Measurements from ENCODE around the gene NNT.
"Not testable (repeated sequence)": the region's sequence is repeated elsewhere in the genome, so short reads cannot be mapped to it uniquely, and the experiment has no call there.

NNT gene

GRCh38 chr5:43602461-43603343 is at the start of gene NNT:
Gene NNT, plus strand, starts transcription at chr5:43603180. Its CDS starts 6,016 bp downstream, at chr5:43609196.
- peak; percentile 79 for DNase-seq

- no peak for DNase-seq
These were observed 49.6 kb upstream of the NNT start for GRCh38 chr5:43553381-43553780.

GRCh38 chr5:43554497-43554896 is 48.5 kb upstream of the NNT start:
- no peak for DNase-seq

- DNase-seq: peak; percentile 55
These were observed 46.9 kb upstream of the NNT start for GRCh38 chr5:43555895-43556606.

- DNase-seq: not testable (repeated sequence)
These were observed 46.4 kb upstream of the NNT start for GRCh38 chr5:43556607-43556856.

GRCh38 chr5:43556857-43557542 is 46.0 kb upstream of the NNT start, which contains the start of gene PAIP1:
Gene PAIP1, minus strand, starts transcription at chr5:43557077. Its CDS starts 231 bp downstream, at chr5:43556846.
- peak; percentile 80 for DNase-seq

GRCh38 chr5:43560128-43560527 is 42.9 kb upstream of the NNT start:
- DNase-seq: no peak

GRCh38 chr5:43561356-43561755 is 41.6 kb upstream of the NNT start:
- DNase-seq: no peak

- DNase-seq: no peak
These were observed 39.7 kb upstream of the NNT start for GRCh38 chr5:43563321-43563720.

- no peak for DNase-seq
These were observed 38.6 kb upstream of the NNT start for GRCh38 chr5:43564289-43564850.

GRCh38 chr5:43565043-43565442 is 37.9 kb upstream of the NNT start:
- no peak for DNase-seq

GRCh38 chr5:43567967-43568366 is 35.0 kb upstream of the NNT start:
- no peak for DNase-seq

- DNase-seq: no peak
These were observed 33.7 kb upstream of the NNT start for GRCh38 chr5:43569236-43569746.

- no peak for DNase-seq
These were observed 32.4 kb upstream of the NNT start for GRCh38 chr5:43570450-43571158.

GRCh38 chr5:43571237-43571636 is 31.7 kb upstream of the NNT start:
- no peak for DNase-seq

- DNase-seq: no peak
These were observed 30.6 kb upstream of the NNT start for GRCh38 chr5:43572357-43572756.

GRCh38 chr5:43573058-43573457 is 29.9 kb upstream of the NNT start:
- DNase-seq: no peak

GRCh38 chr5:43580402-43581210 is 22.4 kb upstream of the NNT start:
- not testable (repeated sequence) for DNase-seq

- no peak for DNase-seq
These were observed 21.6 kb upstream of the NNT start for GRCh38 chr5:43581398-43581797.

GRCh38 chr5:43582082-43583005 is 20.6 kb upstream of the NNT start:
- no peak for DNase-seq

All from activated CD8-positive, alpha-beta memory T cell treated with anti-CD3 and anti-CD28 coated beads, Interleukin-2, amount 50 U/mL, for 4 hours (primary cell).